GM12865 (cell line): Measurements from ENCODE around the gene CD248.

Experiments used
- DNase-seq: peaks from one replicate; pipeline ENCODE4 v3.0.0; 2010; ENCODE audit warnings: low read depth
- H3K4me3 ChIP-seq: 2 replicates; pipeline ENCODE4 v1.5.1; 2011; ENCODE audit warnings: mild to moderate bottlenecking, low read depth, low read length, control low read depth
- CTCF ChIP-seq: IDR thresholded peaks from 2 replicates; pipeline ENCODE4 v1.5.1; 2011; ENCODE audit warnings: low read length, control low read depth, low read depth, inconsistent platforms; ENCODE audit not compliant: insufficient read depth; ENCODE audit errors: missing control alignments

The CD248 gene

DNA sequence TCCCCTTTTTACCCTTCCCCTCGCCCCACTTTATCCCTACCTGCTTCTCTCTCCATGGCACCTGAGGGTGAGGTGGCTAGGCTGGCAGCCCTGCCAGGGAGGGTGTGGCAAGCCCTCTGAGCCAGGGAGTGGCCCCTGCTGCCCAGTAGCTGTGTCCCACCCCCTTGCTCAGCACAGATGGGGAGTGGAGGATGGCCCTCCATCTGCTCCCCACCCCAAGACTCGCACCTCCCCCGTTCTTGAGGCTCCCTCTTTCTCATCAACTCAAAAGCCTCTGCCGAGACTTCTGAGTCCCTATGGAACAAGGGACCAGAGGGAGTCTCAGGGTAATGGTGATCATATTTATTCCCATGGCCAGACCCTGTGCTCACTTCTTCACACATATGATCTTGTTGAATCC is 23.5 kb downstream of the CD248 start:
- DNase-seq, result no peak
- no peak for TF ChIP-seq CTCF

DNA sequence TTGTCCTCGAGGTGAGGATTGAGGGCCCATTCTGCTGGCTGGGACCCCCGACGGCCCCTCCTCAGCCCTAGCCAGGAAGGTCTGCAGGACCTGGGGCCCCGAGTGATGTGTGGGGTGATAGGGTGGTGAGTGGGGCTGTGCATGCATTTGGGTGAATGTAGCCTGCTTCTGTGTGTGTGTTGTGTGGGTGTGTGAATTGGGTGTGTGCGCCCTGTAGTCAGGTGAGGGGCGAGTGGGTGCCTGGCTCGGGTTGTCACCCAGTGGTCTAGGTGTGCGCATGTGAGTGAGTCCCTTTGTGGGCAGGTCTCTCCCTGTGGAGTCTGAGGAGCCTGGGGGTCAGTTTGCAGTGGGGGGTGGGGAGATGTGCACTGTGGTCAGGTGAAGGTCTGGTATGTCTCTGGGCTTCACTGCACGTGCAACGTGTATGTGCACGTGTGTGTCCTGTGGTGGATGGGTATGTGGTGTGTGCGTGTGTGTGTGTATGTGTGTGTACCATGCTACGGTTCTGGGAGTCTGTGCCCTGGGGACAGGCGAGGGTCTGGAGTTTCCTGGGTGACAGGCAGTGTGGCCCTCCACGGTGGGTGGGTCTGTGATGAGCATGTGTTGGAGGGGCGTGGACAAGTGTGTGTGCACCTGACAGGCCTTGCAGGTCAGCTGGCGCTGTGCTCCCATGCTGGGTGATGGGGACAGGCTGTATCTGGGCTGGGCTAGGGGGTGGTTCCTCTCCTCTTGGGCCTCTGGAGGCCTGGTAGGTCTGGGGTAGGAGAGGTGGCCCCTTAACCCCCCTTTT is 24.1 kb downstream of the CD248 start:
- TF ChIP-seq CTCF, result no peak
- no peak overlapping the region for H3K4me3 ChIP-seq
- no peak for DNase-seq

More for the DNA sequence above, 23.5 kb downstream of the CD248 start:
- no peak overlapping the region for H3K4me3 ChIP-seq

DNA sequence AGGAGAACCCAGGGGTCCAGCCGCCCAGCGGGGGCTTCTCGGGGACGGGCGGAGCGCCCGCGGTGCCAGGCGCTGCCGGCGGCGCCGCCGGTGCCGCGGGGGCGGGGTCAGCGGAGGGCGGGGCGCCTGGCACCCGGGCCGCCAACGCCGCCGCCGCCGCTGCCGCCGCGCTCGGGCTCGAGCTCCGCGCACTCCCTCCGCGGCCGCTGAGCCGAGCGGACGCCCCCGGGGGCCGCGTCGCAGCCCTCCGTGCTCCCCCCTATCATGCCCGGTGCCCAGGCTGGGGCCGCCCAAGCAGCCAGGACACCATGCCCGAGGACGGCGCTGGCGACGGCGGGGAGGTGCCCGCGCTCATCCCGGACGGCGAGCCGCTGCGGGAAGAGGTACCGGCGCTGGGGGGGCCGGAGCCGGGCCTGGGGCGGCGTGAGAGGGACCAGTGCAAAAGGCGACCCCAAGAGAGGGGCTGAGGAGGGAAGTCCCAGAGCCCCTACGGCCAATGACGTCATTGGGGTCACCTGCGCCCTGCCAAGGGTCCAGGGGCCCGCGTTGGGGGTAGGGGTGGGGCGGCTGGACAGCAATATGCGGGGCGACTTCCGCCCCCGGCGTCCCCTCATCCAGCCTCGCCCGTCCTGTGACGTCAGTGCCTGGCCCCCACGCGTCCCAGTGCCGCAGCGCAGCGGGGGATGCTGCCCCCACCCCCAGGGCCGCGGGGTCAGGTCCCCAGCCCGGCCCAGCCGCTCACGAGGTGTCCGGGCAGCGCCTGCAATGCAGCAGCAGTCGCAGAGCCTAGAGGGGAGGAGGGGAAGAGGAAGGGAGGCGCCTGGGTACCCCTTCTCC is 24.9 kb downstream of the CD248 start, which contains the start of gene TMEM151A:
Gene TMEM151A, plus strand, starts transcription at position 189 of the 837 bp plus-strand sequence. Its CDS starts 120 bp downstream, at position 309.
- TF ChIP-seq CTCF, result no peak
- DNase-seq, result no peak
- no peak within 1 kb of the TSS for H3K4me3 ChIP-seq

- no peak for DNase-seq
- no peak overlapping the region for H3K4me3 ChIP-seq
- no peak for TF ChIP-seq CTCF
Observed at GRCh38 chr11:66291303-66291705, 25.5 kb downstream of the CD248 start.

- DNase-seq, result no peak
- H3K4me3 ChIP-seq, result no peak overlapping the region
- no peak for TF ChIP-seq CTCF
Observed at GRCh38 chr11:66290330-66290621, 26.6 kb downstream of the CD248 start.

DNA sequence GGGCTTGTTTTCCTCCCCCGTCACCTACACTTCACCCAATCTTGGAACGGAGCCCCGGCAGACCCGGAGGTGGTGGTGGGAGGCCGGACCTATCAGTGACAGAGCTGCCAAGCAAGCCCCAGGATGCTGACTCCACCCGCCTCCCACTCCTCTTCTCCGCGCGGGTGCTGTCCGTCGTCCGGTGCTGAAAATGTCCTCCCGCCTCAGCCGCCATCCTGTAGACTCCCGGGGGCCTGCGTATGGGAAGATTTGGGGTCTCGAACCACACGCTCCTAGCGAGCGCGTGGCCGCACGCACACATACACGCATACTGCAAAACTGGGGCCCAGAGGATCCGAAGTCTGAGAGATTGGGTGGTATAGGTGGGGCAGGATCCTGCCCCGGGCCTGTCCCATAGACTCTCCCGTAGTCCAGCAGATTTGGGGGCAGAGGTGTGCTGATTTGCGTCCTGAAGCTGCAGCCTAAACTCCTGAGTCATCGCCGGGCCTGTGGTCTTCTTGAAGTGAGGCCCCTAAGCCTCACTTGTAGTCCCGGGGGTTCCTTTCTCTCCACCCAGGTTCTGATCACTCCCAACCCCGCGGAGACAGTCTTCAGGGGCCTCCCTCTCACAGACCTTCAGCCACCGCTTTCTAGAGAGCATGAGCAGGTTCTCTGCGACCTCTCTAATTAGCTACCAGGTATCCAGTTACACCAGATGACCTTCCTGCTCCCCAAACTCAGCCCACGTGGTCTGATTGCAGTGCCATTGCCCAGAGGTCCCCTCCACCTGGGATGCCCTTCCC is 27.1 kb downstream of the CD248 start:
- peak overlapping the region; percentile 60 for H3K4me3 ChIP-seq
- no peak for TF ChIP-seq CTCF
- DNase-seq, result peak; percentile 87
